WERI-Rb-1 (cell line): ENCODE measurements around the gene CLCN4.

Experiments used
- DNase-seq: peaks from one replicate; pipeline ENCODE4 v3.0.0-alpha.2; 2020
- H3K27ac ChIP-seq: fragments of 250-450 bp; sonication (Bioruptor Pico); 2 replicates; pipeline ENCODE4 v1.5.1; 2020; ENCODE audit warnings: mild to moderate bottlenecking, moderate library complexity
- H3K27me3 ChIP-seq: fragments of 250-450 bp; sonication (Bioruptor Pico); 2 replicates; pipeline ENCODE4 v1.5.1; 2021; ENCODE audit warnings: mild to moderate bottlenecking, low read depth, moderate library complexity; ENCODE audit not compliant: insufficient read depth, severe bottlenecking
- H3K36me3 ChIP-seq: fragments of 250-450 bp; sonication (Bioruptor Pico); 2 replicates; pipeline ENCODE4 v1.5.1; 2020; ENCODE audit warnings: mild to moderate bottlenecking, moderate library complexity
- H3K4me3 ChIP-seq: 2 replicates; pipeline ENCODE4 v1.5.1; 2011; ENCODE audit warnings: low read depth, mild to moderate bottlenecking, control low read depth, low read length
- H3K9me3 ChIP-seq: fragments of 250-450 bp; sonication (Bioruptor Pico); 2 replicates; pipeline ENCODE4 v1.5.1; 2021; ENCODE audit warnings: mild to moderate bottlenecking, moderate library complexity; ENCODE audit not compliant: severe bottlenecking
- CTCF ChIP-seq: IDR thresholded peaks from 2 replicates; pipeline ENCODE4 v1.5.1; 2011; ENCODE audit warnings: low read depth, mild to moderate bottlenecking, control low read depth, inconsistent platforms, low read length

The CLCN4 gene

GRCh38 chrX:10233696-10234095 lies 76.9 kb downstream of the CLCN4 start:
- no peak for DNase-seq
- H3K9me3 ChIP-seq = no peaks in the 10 kb centered on the region
- TF ChIP-seq CTCF = no peak
- no peaks in the 10 kb centered on the region for H3K27me3 ChIP-seq
- H3K4me3 ChIP-seq = no peak overlapping the region
- no peaks in the 10 kb centered on the region; the same call in 1 of the 2 replicates for H3K36me3 ChIP-seq
- no peak overlapping the region for H3K27ac ChIP-seq

- Histone ChIP-seq H3K4me3 (no peak overlapping the region), H3K27ac (no peak overlapping the region), H3K36me3 (no peaks in the 10 kb centered on the region; the same call in 1 of the 2 replicates), H3K27me3 (peaks cover 5% of the 10 kb centered on the region), H3K9me3 (no peaks in the 10 kb centered on the region)
- TF ChIP-seq CTCF = no peak
- DNase-seq = no peak
Measured at GRCh38 chrX:10235851-10236250, 79.1 kb downstream of the CLCN4 start.

GRCh38 chrX:10237241-10237640 lies 80.5 kb downstream of the CLCN4 start:
- TF ChIP-seq CTCF = no peak

GRCh38 chrX:10239611-10240064 lies 82.9 kb downstream of the CLCN4 start:
- Histone ChIP-seq H3K27ac (no peak overlapping the region), H3K36me3 (no peaks in the 10 kb centered on the region; the same call in 1 of the 2 replicates), H3K4me3 (no peak overlapping the region), H3K9me3 (no peaks in the 10 kb centered on the region), H3K27me3 (peaks cover 5% of the 10 kb centered on the region)
- TF ChIP-seq CTCF = no peak
- DNase-seq = no peak

More at GRCh38 chrX:10237241-10237640, 80.5 kb downstream of the CLCN4 start:
- no peak for DNase-seq
- no peak overlapping the region for H3K4me3 ChIP-seq
- H3K9me3 ChIP-seq = no peaks in the 10 kb centered on the region
- H3K36me3 ChIP-seq = no peaks in the 10 kb centered on the region; the same call in 1 of the 2 replicates
- peaks cover 5% of the 10 kb centered on the region for H3K27me3 ChIP-seq
- no peak overlapping the region for H3K27ac ChIP-seq

- Histone ChIP-seq H3K9me3 (no peaks in the 10 kb centered on the region), H3K4me3 (no peak overlapping the region), H3K27me3 (peaks cover 5% of the 10 kb centered on the region), H3K27ac (no peak overlapping the region), H3K36me3 (no peaks in the 10 kb centered on the region)
- DNase-seq = no peak
- no peak for TF ChIP-seq CTCF
Measured at GRCh38 chrX:10240918-10241317, 84.1 kb downstream of the CLCN4 start.

- DNase-seq = no peak
Measured at GRCh38 chrX:10242026-10242425, 85.3 kb downstream of the CLCN4 start.

More at GRCh38 chrX:10242026-10242425, 85.3 kb downstream of the CLCN4 start:
- Histone ChIP-seq H3K36me3 (no peaks in the 10 kb centered on the region), H3K27ac (no peak overlapping the region), H3K27me3 (peaks cover 5% of the 10 kb centered on the region), H3K4me3 (no peak overlapping the region), H3K9me3 (no peaks in the 10 kb centered on the region)
- no peak for TF ChIP-seq CTCF
